ENCODE results near the gene REEP2.
"Not testable (repeated sequence)": the region's sequence is repeated elsewhere in the genome, so short reads cannot be mapped to it uniquely, and the experiment has no call there.

The REEP2 gene, protein sequence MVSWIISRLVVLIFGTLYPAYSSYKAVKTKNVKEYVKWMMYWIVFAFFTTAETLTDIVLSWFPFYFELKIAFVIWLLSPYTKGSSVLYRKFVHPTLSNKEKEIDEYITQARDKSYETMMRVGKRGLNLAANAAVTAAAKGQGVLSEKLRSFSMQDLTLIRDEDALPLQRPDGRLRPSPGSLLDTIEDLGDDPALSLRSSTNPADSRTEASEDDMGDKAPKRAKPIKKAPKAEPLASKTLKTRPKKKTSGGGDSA

DNA sequence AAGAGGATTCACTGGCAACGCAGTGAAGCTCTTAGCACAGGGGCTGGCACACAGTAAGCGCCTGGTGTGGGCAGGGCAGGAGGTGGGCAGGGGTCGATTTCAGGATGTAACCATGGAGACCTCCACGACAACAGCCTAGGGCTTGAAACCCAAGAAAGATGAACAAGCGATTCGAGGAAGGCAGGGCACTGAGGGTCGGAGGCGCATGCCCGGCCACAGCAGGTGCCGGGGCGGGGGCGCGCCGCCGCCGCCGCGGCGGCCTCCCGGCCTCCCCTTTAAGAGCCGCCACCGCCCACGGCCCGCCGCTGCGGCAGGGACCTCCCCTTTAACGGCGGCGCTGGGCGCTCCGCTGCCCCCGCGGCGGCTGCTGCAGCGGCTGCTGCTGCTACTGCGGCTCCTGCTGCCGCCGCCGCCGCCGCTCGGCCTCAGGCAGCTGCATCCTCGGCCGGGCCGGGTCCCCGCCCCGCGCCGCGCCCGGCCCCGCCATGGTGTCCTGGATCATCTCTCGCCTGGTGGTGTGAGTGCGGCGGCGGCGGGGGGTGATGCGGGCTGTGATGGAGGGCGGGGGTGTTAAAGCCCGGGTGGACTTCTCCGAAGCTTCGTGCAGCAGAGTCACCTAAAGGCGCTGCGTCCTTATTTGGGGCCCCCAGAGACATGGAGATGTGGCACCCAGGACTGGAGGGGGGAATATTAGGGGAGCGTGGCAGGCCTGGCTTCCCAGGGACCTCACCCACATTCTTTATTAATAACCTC is at the start of gene REEP2:
Gene REEP2 (plus strand): TSS at position 334 of the 753 bp plus-strand sequence. CDS start 152 bp downstream, at position 486.
- peak; percentile 36 for DNase-seq

GRCh38 chr5:138389332-138389731 is 49.5 kb upstream of the REEP2 start:
- no peak for DNase-seq

- not testable (repeated sequence) for DNase-seq
Measured at GRCh38 chr5:138389911-138390310, 48.9 kb upstream of the REEP2 start.

DNA sequence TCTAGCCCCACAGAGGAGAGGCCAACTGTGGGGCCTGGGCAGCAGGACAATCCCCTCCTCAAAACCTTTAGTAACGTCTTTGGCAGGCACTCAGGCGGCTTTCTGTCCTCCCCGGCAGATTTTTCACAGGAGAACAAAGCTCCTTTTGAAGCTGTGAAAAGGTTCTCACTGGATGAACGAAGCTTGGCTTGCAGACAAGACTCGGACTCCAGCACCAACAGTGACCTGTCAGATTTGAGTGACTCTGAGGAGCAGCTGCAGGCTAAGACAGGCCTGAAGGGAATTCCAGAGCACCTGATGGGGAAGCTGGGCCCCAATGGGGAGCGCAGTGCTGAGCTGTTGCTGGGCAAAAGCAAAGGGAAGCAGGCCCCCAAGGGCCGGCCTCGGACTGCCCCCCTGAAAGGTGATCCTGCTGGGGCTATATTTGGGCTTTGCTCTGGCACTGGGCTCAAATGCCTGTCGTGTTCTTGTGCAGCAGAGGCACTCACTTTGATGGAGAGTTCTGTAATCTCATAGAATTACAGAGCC is 46.9 kb upstream of the REEP2 start:
- no peak for DNase-seq

GRCh38 chr5:138402640-138403039 is 36.2 kb upstream of the REEP2 start:
- no peak for DNase-seq

GRCh38 chr5:138408023-138408422 is 30.8 kb upstream of the REEP2 start:
- peak; percentile 91 for DNase-seq

- not testable (repeated sequence) for DNase-seq
Measured at GRCh38 chr5:138410996-138411640, 27.7 kb upstream of the REEP2 start.

DNA sequence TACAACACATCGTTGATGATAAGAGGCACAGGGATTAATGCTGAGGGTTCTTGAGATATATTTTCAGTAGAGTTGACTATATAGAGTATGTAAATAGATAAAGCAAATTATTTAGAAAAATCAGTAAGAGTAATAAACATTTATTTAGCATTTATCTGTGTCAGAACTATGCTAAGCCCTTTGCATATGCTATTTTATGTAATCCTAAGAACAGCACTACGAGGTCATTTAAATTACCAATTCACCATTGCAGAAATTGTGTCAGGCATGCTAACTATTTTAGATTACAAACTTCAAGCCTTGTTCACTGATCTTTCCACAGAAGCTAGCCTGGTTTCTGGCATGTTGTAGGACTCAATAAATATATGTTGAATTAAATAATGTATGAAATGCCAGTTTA is 20.4 kb upstream of the REEP2 start:
- no peak for DNase-seq

- DNase-seq = no peak
Measured at GRCh38 chr5:138425079-138425478, 13.8 kb upstream of the REEP2 start.

GRCh38 chr5:138435943-138436342 is 2.9 kb upstream of the REEP2 start:
- no peak for DNase-seq

- DNase-seq = no peak
Measured at GRCh38 chr5:138438003-138438723, 694 bp upstream of the REEP2 start.

DNA sequence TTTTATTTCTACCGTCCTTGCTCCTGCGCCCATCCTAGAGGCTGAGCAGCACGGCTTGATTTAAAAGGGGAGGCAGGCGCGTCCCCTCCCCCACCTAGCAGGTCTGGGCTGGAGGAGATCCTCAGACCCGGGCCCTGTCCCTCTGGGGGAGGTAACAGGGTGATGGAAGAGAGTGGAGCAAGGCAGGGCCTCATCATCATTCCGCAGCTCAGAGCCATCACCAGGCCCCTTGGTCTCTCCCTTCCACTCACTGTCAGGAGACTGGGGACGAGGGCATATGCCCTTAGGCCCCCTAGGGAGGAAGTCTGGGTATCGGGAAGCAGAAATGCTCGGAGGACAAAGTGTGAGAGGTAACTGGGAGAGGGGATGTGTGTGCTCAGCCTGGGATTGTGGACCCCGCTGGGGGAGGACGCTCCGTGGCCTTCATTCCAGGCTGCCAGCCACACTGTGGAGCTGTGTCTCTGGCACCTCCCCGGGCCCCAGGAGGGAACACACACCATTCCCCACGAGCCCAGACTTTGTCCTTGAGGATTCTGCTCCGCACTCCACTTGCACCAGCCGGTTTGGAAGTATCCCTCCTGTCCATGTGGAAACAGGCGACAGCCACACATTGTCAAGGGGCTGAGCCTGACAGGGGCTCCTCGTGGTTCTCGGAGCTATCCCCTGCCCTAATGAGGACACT is 761 bp downstream of the REEP2 start:
- DNase-seq = no peak

GRCh38 chr5:138440159-138441073 is 1.6 kb downstream of the REEP2 start:
- DNase-seq = no peak

DNA sequence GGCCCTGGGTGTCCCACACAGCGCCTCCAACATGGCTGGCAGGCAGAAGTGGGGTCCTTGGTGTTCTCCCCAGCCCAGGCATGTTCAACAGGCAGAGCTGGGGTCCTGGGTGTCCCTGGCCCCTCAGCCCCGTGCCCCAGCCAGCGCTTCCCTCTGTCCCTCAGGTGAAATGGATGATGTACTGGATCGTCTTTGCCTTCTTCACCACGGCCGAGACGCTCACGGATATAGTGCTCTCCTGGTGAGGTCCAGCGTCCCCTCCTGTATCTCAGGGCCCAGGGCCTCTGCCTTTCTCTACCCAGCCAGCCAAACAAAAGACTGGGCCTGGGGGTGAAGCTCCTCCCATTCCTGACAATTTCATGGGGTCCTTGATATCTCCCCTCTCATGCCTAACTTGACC is 2.4 kb downstream of the REEP2 start:
- DNase-seq = no peak

DNA sequence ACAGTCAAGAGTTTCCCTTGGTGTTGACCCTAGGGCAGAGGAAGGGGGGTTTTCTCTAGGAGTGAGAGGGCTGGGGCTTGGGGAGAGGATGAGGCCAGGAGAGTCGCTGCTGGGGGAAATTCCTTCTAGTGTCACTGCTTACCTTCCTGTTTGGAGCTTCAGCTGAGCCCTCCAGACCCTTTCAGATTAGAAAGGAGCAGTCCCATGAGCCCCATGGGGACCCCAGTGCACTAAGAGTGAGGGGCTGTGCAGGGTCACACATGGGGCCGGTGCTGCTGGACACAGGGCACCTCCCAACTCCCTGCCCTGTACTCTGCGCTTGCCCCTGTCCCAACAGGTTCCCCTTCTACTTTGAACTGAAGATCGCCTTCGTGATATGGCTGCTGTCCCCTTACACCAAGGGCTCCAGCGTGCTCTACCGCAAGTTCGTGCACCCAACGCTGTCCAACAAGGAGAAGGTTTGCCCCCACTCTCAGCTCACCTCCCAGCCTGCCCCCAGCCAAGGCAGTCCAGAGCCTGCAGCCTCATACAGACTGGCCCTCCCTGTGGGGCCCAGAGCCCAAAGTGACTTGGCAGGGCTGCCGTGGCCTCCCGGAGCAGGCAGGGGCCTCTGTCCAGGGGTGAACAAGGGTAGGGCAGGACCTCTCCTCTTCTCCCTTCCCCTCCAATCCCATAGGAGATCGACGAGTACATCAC is 5.4 kb downstream of the REEP2 start:
- no peak for DNase-seq

- DNase-seq = no peak
Measured at GRCh38 chr5:138444774-138445546, 6.1 kb downstream of the REEP2 start.

GRCh38 chr5:138445547-138446271 is 6.9 kb downstream of the REEP2 start:
- DNase-seq = no peak

DNA sequence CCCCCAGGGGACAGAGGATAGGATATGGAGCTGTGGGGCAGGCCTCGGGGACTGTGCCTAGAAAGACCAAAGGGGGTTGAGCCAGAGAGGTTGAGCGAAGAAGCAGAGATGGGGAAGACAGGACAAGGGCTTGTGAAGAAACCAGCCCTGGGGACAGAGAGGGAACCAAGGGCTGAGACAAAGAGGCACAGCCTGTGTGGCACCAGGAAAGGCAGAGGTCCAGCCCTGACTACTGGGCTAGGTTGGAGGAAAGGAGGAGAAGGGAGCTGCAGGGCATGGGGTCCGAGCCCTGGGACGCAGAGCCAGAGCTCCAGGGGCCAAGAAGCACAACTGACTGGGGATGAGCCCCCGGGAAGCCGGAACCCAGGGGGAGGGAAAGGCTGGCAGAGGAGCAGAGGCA is 9.2 kb downstream of the REEP2 start:
- no peak for DNase-seq

Measured in NCI-H1048 (cell line).